Dedifferentiated amniotic fluid mesenchymal stem cell (primary cell): ENCODE measurements around the gene KLK5.
A peak's percentile ranks its signal among the peaks of the same experiment; 100 is the strongest.

Experiments used
- DNase-seq: peaks from one replicate; pipeline ENCODE4 v3.0.0-alpha.2; 2016; ENCODE audit errors: extremely low spot score

Gene KLK5

DNA sequence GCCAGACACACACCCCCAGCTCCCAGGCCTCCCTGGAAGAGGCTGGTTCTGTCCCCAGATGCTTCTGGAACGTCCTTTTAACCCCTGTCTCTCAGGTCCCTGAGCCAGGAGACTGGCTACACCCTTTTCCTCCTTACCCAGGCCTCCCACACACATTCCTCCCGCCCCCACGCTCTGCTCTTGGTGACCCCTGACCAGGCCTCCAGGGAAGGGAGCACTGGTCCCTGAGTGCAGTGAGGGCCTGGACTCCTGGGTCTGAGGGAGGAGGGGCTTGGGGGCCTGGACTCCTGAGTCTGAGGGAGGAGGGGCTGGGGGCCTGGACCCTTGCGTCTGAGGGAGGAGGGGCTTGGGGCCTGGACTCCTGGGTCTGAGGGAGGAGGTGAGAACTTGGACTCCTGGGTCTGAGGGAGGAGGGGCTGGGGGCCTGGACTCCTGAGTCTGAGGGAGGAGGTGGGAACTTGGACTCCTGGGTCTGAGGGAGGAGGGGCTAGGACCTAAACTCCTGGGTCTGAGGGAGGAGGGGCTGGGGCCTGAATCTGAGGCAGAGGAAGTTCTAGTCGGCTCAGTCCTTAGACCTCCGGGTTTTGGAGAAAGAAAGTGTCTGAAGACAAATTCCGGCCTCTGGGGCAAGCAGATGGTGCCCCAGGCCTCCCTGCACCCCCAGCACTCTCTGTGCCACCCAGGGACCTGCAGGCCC is 16.0 kb upstream of the KLK5 start:
- no peak for DNase-seq

DNA sequence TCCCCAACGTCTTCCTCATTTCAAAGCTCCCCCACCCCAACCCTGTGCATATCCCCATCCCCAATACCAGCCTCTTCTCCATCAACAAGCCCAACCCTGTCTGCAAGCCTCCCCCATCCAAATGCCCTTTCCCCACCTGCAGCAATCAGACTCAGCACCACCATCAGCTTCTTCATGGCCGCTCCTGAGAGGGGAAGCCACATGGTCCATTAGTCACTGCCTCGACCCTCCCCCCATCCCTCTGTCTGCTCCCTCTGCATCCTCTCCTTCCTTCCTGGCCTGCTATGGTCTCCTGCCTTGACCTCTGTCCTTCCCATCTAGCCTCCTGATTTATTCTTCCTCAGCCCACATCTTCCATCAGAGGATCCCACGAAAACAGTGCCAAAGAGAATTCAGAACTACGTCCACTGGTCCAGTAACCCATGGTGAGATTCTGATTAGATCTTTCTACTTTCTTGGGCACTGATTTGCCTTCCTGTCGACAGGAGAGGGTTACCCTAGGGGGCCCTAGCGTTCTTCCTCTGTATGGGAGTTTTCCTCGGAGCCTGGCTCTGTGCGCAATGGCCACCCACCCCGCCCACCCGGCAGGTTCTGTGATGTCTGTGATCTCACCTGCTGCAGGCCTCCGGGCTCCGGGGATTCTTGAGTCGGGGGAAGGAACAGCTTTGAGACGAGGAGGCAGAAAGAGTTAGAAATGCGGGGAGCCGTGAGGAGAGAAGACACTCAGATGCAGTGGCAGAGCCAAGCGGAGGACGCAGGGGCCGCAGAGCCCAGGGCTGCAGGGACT is 15.3 kb upstream of the KLK5 start:
- DNase-seq, result no peak

DNA sequence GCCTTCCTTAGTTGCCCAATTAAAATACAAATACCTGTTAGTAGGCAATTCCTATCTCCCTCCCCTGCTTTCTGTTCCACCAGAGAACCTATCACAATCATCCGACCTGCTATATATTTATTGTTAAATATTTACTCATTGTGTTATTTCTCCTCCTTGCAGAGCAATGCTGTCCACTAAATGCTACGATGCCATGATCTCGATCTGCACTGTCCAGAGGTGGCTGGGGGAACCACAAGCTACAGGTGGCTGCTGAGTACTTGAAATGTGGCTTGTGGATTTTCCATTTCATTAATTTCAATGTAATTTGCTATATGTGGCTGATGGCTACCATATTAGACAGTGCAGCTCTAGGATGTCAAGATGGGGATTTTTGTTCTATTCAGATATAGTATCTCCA is 11.4 kb upstream of the KLK5 start:
- no peak for DNase-seq

DNA sequence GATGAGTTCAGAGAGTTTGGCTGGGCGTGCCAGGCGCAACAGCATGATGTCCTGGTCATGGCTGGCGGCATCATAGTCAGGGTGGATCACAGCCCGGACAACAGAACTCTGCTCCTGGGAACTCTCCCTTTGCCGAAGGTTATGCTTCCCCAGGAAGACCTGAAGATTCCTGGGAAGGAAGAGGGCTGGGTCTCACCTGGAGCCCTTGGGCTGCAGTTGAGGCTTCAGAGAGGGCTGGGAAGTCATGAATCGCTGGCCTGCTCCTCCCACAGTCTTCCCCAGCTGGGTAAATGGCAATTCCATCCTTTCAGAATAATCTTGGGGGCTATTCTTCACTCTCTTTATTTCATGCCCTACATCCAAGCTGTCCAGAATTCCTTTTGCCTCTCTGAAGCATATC is 10.5 kb upstream of the KLK5 start:
- no peak for DNase-seq

DNA sequence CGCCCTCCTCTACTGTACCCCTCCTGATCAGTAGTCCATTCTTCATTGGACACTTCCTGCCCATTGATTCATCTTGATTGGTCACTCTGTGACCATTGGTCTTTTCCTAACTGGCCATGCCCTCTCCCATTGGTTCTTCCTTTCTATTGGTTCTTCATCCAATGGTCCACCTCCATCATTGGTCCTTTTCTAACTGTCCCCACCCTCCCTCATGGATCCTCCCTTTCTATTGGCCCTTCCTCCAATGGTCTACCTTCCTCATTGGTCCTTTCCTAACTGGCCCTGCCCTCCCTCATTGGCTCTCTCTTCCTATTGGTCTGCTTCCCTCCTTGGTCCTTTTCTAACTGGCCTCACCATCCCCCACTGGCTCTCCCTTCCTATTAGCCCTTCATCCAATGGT is 9.4 kb upstream of the KLK5 start:
- no peak for DNase-seq

DNA sequence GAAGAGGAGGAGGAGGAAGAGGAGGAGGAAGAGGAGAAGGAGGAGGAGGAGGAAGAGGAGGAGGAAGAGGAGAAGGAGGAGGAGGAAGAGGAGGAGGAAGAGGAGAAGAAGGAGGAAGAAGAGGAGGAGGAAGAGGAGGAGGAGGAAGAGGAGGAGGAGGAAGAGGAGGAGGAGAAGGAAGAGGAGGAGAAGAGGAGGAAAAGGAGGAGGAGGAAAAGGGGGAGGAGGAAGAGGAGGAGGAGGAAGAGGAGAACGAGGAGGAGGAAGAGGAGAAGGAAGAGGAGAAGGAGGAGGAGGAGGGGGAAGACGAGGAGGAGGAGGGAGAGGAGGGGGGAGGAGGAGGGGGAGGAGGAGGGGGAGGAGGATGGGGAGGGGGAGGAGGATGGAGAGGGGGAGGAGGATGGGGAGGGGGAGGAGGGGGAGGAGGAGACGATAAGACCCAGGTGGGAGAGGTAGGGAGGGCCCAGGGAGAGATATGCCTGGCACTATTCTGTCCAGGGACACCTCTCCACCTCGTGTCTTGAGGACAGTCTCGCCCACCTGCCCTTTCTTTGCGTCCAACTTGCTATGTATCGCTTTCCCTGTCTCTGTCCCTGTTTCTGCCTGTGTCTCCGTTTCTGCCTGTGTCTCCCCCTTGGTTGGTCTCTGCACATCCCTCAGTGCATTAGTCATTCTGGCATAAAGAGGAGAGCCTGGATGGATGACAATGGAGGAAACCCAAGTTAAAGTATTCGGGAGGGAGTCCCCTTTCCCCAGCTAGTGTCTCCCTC is 7.1 kb upstream of the KLK5 start:
- no peak for DNase-seq

DNA sequence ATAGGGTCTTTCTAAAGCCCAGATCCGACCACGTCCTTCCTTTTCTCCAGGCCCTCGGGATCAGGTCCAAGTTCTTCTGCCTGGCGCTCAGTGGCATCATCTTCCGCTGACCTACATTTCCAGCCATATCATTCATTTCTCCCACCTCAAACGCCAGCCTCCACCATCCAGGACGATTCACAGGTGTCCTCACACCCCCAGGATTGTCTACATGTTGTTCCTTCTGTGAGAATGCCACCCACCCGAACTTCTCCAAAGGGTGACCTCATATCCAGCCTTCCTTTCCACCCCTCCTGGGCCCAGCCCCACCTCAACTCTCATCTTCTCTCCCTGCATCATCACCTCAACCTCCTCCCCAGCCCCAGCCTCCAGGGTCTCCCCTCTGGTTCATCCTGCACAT is 4.7 kb upstream of the KLK5 start:
- DNase-seq, result no peak

DNA sequence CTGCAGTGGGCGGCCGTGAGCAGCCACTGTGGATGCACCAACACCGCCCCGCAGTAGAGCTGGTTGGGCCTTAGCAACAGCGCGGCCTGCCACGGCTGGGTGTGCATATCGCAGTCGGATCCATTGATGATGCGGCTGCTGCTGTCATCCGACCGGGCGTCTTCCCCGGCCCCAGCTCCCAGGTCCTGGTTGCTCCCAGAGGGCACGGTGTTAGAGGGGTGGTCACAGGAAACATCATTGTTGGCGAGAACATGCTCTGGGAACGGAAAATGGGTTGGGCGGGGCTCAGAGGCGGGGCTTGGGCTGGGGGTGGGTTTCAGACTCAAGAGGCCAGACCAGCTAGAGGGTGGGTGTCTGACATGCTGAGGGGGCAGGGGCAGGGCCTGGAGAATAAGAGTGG is 3.0 kb downstream of the KLK5 start:
- no peak for DNase-seq

DNA sequence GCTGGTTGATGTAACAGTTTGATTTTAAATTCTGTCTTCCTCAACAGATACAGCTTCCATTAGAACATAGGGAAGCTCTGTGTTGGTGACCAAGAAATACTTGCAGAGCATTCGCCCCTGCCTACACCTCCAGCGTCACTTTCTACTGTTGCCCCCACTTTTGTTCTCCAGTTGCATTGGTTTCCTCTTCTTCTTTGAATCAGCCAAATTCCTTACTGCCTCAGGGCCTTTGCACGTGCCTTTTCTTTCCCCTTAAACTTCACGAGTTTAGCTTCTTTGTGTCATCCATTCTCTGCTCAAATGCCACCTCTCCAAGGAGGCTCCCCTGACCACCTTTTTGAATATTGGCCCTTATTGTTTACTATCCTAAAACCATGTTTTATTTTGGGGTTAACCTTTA is 5.7 kb downstream of the KLK5 start:
- no peak for DNase-seq

DNA sequence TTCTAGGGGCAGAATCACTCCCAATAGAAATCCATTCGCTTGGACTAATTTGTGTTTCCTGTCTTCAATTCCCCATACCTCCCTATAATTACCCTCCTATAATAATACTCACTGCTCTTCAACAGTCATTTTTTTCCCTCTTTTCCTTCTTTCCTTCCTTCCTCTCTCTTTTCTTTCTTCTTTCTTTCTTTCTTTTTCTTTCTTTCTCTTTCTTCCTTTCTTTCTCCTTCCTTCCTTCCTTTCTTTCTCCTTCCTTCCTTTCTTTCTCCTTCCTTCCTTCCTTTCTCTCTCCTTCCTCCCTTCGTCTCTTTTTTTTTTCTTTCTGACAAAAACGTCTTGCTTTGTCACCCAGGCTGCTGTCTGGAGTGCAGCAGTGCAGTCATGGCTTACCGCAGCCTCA is 8.0 kb downstream of the KLK5 start:
- no peak for DNase-seq

DNA sequence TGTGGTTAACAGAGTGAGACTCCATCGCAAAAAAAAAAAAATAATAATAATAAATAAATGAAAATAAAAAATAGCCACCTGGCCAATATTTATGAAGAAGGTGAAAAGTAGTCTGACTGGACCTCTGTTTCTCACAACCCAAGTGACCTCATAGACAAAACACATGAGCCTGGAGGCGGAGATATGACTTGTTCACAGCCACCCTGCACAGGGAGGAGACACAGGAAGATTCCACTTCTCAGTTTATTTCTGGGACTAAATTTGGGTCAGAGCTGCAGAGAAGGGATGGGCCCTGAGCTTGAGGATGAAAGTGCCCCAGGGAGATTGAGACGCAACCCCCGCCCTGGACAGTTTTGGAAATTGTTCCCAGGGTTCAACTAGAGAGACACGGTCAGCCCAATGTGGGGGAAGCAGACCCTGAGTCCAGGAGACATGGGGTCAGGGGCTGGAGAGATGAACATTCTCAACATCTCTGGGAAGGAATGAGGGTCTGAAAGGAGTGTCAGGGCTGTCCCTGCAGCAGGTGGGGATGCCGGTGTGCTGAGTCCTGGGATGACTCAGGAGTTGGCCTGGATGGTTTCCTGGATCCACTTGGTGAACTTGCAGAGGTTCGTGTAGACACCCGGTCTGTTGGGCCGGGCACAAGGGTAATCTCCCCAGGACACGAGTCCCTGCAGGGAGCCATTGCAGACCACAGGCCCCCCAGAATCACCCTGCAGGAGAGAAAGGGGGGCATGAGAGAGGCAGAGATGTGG is 9.6 kb downstream of the KLK5 start:
- no peak for DNase-seq

DNA sequence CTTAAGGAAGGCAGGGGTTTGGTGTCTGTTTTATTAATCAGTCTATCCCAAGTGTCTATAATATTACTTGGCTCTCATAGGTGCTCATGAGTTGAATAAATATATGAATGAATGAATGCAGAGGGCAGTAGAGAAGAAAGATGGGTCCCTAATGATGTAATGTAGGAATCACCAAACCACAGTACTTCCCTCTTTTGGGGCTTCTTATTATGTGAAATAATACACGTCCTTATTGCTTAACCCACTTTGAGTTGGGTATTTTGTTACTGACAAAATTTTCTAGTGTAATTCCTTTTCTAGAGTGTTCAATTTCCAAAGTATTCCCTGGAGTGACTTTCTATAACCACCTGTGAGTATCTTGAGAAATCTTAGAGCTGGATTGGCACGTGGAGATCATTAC is 13.2 kb downstream of the KLK5 start:
- DNase-seq, result no peak

DNA sequence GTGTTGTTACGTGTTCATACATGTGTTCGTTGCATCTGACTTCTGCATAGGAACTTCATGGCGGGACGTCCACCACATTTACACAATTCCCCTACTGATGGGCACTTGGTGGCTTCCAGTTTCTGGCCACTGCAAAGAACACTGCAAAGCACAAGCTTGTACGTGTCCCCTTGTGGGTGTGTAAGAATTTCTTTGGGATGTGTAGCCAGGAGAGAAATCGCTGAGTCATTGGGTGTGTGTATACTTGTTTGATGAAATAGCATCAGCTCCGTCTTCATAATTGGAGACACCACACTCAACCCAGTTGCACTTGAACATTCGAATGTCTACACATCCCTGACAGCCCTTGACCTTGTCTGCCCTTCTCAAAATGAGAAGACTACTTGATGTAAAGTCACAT is 19.2 kb downstream of the KLK5 start:
- no peak for DNase-seq

DNA sequence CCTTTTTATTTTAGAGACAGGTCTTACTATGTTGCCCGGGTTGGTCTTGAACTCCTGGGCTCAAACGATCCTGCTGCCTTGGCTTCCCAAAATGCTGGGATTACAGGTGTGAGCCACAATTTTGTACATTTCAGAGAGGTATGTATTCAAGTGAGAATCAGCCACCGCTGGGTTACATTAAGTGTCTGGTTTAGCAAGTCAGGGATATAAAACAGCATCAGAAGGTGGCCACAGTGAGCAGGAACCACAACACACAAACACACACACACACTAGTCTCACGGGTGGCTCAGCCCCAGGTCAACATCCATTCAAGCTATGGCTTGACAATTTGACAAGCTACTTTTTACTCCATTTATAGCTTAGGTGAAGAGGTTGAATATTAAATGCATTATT is 20.2 kb downstream of the KLK5 start:
- DNase-seq, result no peak

DNA sequence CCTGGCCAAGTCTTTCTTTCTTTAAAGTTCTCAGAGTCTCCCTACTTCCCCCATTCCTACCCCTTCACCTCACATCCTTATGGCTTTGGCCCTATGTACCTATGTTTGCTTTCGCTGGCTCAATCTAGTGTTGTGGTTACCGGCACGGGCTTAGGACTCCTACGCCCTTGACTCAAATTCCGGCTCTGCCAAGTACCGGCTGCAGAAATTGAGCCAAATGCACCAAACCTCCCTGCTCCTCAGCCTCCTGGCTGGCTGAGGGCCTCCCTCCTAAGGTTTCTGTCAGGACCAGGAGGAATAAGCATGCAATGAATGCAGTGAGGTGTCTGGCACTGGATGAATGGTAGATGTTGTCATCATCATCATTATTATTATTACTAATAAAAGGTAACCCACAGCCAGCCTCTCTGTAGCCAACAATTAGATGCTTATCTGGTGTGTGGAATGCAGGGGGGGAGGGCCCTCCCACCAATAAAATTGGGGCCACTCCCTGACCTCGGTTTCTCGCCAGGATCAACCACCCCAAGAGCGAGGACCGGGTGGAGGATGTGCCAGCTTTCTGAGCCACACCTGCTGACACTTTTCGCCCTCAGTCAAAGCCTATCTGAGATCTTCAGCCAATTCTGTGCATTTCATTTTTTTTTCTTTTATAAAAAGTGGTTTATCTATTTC is 20.7 kb downstream of the KLK5 start:
- DNase-seq, result no peak

DNA sequence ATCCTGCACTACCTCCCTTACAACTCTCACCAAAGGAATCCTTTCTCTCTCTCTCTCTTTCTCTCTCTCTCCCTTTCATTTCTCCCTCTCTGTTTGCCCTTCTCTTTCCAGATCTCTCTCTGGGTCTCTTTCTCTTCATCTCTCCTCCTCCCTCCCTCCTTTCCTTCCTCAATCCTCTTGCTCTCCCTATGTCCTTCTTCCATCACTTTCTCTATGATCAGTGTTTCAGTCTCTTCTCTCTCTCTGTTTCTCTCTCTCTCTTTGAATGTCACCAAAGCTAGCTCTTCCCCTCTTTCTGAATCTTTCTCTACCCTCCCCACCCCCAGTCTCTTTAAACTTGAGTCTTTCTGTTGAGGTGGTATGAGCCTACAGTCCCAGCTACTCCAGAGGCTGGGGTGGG is 21.8 kb downstream of the KLK5 start:
- no peak for DNase-seq

DNA sequence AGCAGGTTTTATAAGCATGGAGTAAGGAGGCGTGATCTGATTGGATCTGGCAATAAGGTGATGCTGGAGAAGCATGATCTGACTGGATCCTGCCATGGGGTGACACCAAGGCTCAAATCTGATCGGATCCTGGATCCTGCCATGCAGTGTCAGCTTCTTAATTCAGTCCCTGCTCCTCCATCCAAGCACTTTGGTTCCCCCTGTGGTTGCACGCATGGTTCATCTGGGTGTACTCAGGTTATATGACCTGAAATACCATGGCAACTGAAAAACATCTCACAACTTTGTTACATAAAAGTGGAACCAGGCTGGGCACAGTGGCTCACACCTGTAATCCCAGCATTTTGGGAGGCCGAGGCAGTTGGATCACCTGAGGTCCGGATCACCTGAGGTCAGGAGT is 24.0 kb downstream of the KLK5 start:
- no peak for DNase-seq

DNA sequence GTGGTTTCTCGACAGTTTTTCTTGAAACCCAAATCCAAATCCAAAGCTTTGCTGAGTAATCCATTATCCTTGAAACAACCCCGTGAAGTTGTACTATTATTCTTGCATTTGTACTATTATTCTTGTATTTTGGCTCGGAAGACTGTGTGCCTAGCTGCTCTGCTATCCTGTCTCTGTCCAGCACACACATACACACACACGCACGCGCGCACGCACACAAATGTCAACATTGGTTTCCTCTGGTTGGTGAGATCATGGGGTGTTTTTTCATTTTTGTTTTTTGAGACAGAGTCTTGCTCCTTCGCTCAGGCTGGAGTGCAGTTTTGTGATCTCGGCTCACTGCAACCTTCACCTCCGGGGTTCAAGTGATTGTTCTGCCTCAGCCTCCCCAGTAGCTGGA is 26.7 kb downstream of the KLK5 start:
- no peak for DNase-seq

DNA sequence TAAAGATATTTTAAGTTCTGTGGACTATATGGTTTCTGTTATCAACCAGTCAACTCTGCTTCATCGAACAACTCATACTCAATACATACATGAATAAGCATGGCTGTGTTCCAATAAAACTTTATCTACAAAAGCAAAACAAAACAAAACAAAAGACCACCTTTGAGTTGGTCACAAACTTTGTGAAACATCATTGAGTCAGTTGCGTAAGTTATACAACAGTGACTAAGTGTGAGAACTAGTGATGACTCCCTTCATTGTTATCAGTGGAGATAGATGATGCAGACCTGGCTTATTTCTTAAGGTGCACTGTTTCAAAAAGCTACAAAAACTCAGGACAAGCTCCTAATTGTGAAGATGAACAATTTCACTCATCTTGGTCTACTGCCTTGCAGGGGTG is 27.1 kb downstream of the KLK5 start:
- no peak for DNase-seq

DNA sequence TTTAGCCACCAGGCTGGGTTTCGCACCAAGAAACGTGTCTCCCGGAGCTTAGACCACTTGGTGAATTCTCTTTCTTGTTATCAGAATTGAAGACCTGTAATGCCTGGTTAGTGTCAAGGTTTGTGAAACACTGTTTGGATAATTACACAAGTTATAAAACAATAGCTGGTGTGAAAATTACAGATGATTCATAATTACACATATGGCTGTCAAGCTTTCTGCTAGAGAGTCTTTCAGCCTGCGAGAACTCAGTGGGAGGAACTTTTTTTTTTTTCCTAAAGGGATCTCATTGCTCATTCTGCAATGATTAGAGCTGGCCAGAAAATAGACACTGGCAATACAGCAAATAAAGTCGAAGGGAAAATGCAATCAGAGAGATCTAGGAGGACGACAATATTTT is 28.3 kb downstream of the KLK5 start:
- no peak for DNase-seq

DNA sequence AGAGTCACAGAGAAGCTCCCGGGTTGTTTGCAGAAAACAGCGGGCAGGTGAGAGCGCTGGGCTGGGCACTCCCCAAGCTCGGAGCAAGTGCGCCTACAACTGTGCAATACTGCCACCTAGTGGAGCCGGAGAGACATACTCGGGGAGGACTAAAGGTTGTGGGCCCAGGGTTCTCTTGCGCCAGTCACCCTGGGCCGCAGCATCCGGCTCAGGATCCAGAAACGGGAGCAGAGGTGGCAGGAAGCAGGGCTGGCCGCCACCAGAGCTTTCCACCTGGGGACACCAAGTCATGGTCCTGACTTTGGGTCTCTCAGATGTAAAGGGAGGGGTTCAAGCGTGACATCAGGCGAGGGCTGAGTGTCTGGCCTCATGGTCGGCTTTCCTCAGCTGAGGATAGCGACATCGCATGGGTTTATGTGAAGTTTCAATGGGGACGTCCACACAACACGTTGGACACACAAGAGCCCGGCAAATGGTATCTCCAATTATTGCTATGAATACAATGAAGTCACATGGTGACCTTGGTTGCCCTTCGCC is 30.5 kb downstream of the KLK5 start:
- peak; percentile 74 for DNase-seq
